ENCODE data around the gene RALGAPA2.

DNA sequence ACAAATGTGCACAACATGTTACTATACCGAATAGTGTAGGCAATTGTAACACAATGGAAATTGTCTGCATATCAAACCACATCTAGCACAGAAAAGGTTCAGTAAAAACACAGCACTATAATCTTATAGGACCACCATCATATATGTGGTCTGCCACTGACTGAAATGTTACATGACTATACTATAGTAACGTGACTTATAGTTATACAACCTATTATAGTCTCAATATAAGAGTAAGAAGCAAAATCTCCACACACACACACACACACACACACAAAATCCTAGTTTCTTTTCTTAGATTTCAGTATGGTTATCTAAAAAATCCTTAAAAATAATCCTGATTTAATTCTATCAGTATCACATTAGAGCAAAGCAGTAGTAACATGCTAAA, 164.6 kb downstream of the RALGAPA2 start:
- TF ChIP-seq, protein P1, sequence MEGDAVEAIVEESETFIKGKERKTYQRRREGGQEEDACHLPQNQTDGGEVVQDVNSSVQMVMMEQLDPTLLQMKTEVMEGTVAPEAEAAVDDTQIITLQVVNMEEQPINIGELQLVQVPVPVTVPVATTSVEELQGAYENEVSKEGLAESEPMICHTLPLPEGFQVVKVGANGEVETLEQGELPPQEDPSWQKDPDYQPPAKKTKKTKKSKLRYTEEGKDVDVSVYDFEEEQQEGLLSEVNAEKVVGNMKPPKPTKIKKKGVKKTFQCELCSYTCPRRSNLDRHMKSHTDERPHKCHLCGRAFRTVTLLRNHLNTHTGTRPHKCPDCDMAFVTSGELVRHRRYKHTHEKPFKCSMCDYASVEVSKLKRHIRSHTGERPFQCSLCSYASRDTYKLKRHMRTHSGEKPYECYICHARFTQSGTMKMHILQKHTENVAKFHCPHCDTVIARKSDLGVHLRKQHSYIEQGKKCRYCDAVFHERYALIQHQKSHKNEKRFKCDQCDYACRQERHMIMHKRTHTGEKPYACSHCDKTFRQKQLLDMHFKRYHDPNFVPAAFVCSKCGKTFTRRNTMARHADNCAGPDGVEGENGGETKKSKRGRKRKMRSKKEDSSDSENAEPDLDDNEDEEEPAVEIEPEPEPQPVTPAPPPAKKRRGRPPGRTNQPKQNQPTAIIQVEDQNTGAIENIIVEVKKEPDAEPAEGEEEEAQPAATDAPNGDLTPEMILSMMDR (conservative IDR thresholded peaks at IDR 0.05; ENCODE audit: low read depth, low read length) = no peak
- no peak for TF ChIP-seq EZH2 (IDR thresholded peaks at IDR 0.05; ENCODE audit: low read length, unreplicated experiment)
